Measurements from ENCODE around the gene ARHGEF7.

DNA sequence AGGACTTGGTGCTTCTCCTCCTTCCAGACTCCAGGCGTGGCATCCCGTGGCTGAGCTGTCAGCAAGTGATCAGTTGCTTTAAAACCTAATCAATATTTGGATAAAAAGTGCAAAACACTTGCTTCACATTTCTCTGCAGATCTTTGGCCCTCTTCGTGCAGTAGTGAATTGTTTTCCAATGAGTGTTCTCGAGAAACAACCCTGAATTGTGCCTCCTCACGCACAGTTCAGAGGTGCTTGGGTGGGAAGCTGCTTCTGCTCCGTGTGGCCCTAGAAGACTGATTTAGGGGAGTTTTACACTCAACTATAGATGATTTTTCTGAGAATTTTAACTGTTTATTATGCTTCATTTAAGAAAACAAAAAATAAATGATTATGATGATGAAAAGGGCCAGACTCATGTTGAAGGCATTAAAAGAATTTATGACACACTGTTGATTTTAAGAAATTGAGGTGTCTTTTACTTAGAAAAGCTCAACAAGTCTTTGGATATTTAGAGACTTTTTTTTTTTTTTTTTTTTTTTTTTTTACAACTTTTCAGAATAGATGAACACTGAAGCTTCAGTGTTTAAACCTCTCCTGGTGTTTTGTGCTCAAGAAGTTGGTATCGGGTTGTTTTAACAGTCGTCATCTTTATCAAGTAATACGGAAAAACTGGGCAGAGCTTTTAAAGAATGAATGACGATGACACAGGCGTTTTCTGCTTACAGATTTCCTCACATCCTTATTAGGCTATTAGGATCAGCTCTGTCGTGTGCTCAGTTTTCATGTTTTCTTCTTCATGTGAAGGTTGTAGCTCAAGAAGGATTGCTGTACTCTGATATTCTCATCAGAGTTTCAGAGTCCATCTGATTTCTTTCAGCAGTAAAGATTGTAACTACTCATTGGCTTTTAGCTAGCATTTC is 165.8 kb downstream of the ARHGEF7 start:
- no peak for TF ChIP-seq EP300 (IDR thresholded peaks at IDR 0.05)
- TF ChIP-seq CTCF (IDR thresholded peaks at IDR 0.05): no peak
